IMR-90 (cell line): ENCODE results near the gene CALN1. TPM values are rescaled to one million over a fixed set of nuclear protein-coding genes. Genes with fewer than 3 reads are reported as not detected.

Experiments
- ATAC-seq: fragments of 200-7000 bp; cut with Tn5 transposase; 2 replicates; pipeline ENCODE4 v1.9.1; 2020; ENCODE audit warnings: low read depth, mild to moderate bottlenecking, moderate library complexity
- BruUV-seq: library from RNA; stranded (reverse); fragments of 400-500 nt; replicated peaks from 2 replicates; lab custom pipeline; 2021; lab: Mats Ljungman, UMichigan
- CTCF ChIA-PET: fragments of 300-600 bp; formaldehyde crosslinking; extraction: SDS; loops from one replicate; lab custom pipeline; 2021; ENCODE audit warnings: antibody characterized with exemption; lab: Yijun Ruan, JAX
- POLR2A ChIA-PET: fragments of 300-600 bp; sonication (Branson Sonifier 250); formaldehyde crosslinking; loops from one replicate; lab custom pipeline; 2022; ENCODE audit warnings: antibody characterized with exemption; ENCODE audit not compliant: unreplicated experiment; lab: Charles Lee
- DNase-seq: peaks from one replicate; pipeline ENCODE4 v3.0.0; 2013
- H2AFZ ChIP-seq: replicated peaks from 2 replicates; pipeline ENCODE3; 2013; ENCODE audit warnings: low read length, mild to moderate bottlenecking; ENCODE audit not compliant: poor library complexity
- H2AK5ac ChIP-seq: 2 replicates; pipeline ENCODE4 v1.6.1; 2013; ENCODE audit warnings: low read depth, low read length, inconsistent platforms
- H2AK9ac ChIP-seq: replicated peaks from 2 replicates; pipeline ENCODE3; 2013; ENCODE audit warnings: mild to moderate bottlenecking, low read depth, low read length, moderate library complexity; ENCODE audit not compliant: poor library complexity
- H2BK120ac ChIP-seq: 2 replicates; pipeline ENCODE4 v1.6.1; 2013; ENCODE audit warnings: low read depth, low read length, inconsistent platforms
- H2BK15ac ChIP-seq: 3 replicates; pipeline ENCODE4 v1.6.1; 2013; ENCODE audit warnings: low read depth, low read length, inconsistent platforms
- H2BK20ac ChIP-seq: 2 replicates; pipeline ENCODE4 v1.6.1; 2013; ENCODE audit warnings: low read depth, mild to moderate bottlenecking, inconsistent platforms, low read length, moderate library complexity
- H2BK5ac ChIP-seq: 2 replicates; pipeline ENCODE4 v1.6.1; 2013; ENCODE audit warnings: mild to moderate bottlenecking, low read depth, low read length, inconsistent platforms; ENCODE audit not compliant: poor library complexity, severe bottlenecking
- H3K14ac ChIP-seq: replicated peaks from 2 replicates; pipeline ENCODE4 v1.6.1; 2013; ENCODE audit warnings: low read depth, low read length, inconsistent platforms
- H3K18ac ChIP-seq: 2 replicates; pipeline ENCODE4 v1.6.1; 2013; ENCODE audit warnings: low read depth, low read length, control low read depth
- H3K23ac ChIP-seq: 2 replicates; pipeline ENCODE4 v1.6.1; 2013; ENCODE audit warnings: low read depth, low read length, inconsistent platforms
- H3K27ac ChIP-seq: 2 replicates; pipeline ENCODE4 v1.5.1; 2013; ENCODE audit warnings: mild to moderate bottlenecking, control low read depth, low read length; ENCODE audit not compliant: insufficient read depth
- H3K27me3 ChIP-seq: 2 replicates; pipeline ENCODE4 v1.6.1; 2013; ENCODE audit warnings: low read length; ENCODE audit not compliant: control insufficient read depth, insufficient read depth
- H3K36me3 ChIP-seq: 2 replicates; pipeline ENCODE4 v1.6.1; 2013; ENCODE audit warnings: low read length, mixed read lengths; ENCODE audit not compliant: control insufficient read depth, insufficient read depth
- H3K4ac ChIP-seq: 2 replicates; pipeline ENCODE4 v1.6.1; 2013; ENCODE audit warnings: low read depth, low read length, inconsistent platforms
- H3K4me1 ChIP-seq: 2 replicates; pipeline ENCODE4 v1.6.1; 2013; ENCODE audit warnings: low read length, mixed read lengths; ENCODE audit not compliant: control insufficient read depth, insufficient read depth
- H3K4me2 ChIP-seq: 2 replicates; pipeline ENCODE4 v1.6.1; 2013; ENCODE audit warnings: low read depth, mild to moderate bottlenecking, control low read depth, low read length, moderate library complexity
- H3K4me3 ChIP-seq: 2 replicates; pipeline ENCODE4 v1.5.1; 2013; ENCODE audit warnings: low read depth, mild to moderate bottlenecking, control low read depth, low read length, moderate library complexity; ENCODE audit not compliant: insufficient read depth
- H3K56ac ChIP-seq: 2 replicates; pipeline ENCODE4 v1.6.1; 2013; ENCODE audit warnings: low read length, inconsistent platforms; ENCODE audit not compliant: insufficient read depth; ENCODE audit errors: extremely low read depth
- H3K79me1 ChIP-seq, 2 experiments: 2 replicates each; pipeline ENCODE4 v1.6.1; 2013; ENCODE audit warnings: low read length in 2 of 2, inconsistent platforms in 1 of 2, low read depth in 1 of 2
- H3K9ac ChIP-seq: 2 replicates; pipeline ENCODE4 v1.6.1; 2013; ENCODE audit warnings: low read depth, low read length, control low read depth
- H3K9me1 ChIP-seq: 2 replicates; pipeline ENCODE4 v1.6.1; 2013; ENCODE audit warnings: low read length, inconsistent platforms; ENCODE audit not compliant: insufficient read depth
- H3K9me3 ChIP-seq: 2 replicates; pipeline ENCODE4 v1.6.1; 2013; ENCODE audit warnings: low read length; ENCODE audit not compliant: control insufficient read depth, insufficient read depth
- H4K20me1 ChIP-seq: 2 replicates; pipeline ENCODE4 v1.6.1; 2013; ENCODE audit warnings: low read length, inconsistent platforms; ENCODE audit not compliant: insufficient read depth
- H4K5ac ChIP-seq: 2 replicates; pipeline ENCODE4 v1.6.1; 2013; ENCODE audit warnings: mild to moderate bottlenecking, low read depth, low read length, control low read depth
- H4K8ac ChIP-seq, 2 experiments: 2 replicates each; pipeline ENCODE4 v1.6.1; 2013; ENCODE audit warnings: low read depth in 2 of 2, low read length in 2 of 2, control low read depth in 1 of 2, inconsistent platforms in 1 of 2
- H4K91ac ChIP-seq: 2 replicates; pipeline ENCODE4 v1.6.1; 2013; ENCODE audit warnings: low read depth, low read length, inconsistent platforms; ENCODE audit not compliant: insufficient read depth
- BHLHE40 ChIP-seq: fragments of 150-350 bp; IDR thresholded peaks from 2 replicates; pipeline ENCODE4 v1.6.1; 2016; ENCODE audit warnings: mild to moderate bottlenecking, low read depth, low read length
- CEBPB ChIP-seq: IDR thresholded peaks from 2 replicates; pipeline ENCODE4 v1.6.1; 2012; ENCODE audit warnings: low read depth, low read length, improper control_type of control experiment
- CHD1 ChIP-seq: IDR thresholded peaks from 2 replicates; pipeline ENCODE4 v1.6.1; 2012; ENCODE audit warnings: low read depth, low read length, improper control_type of control experiment
- MXI1 ChIP-seq: IDR thresholded peaks from 2 replicates; pipeline ENCODE4 v1.6.1; 2012; ENCODE audit warnings: low read depth, mild to moderate bottlenecking, low read length, moderate library complexity, borderline replicate concordance
- POLR2A ChIP-seq: IDR thresholded peaks from 2 replicates; pipeline ENCODE4 v1.6.1; 2012; ENCODE audit warnings: mild to moderate bottlenecking, low read depth, low read length
- RCOR1 ChIP-seq: IDR thresholded peaks from 2 replicates; pipeline ENCODE4 v1.6.1; 2012; ENCODE audit warnings: mild to moderate bottlenecking, low read length, improper control_type of control experiment; ENCODE audit not compliant: insufficient replicate concordance
- SMC3 ChIP-seq: fragments of 150-350 bp; IDR thresholded peaks from 2 replicates; pipeline ENCODE4 v1.6.1; 2016; ENCODE audit warnings: low read depth, mild to moderate bottlenecking, antibody characterized with exemption, low read length, moderate library complexity
- WGBS, 2 experiments: methylation state at CpG; one replicate each; pipeline versions ENCODE4 v1.1.5 to v1.1.7; 2013; ENCODE audit warnings: missing lambda C conversion rate in 2 of 2; ENCODE audit not compliant: insufficient read length in 1 of 2; ENCODE audit errors: extremely low coverage in 2 of 2; 5-methylcytosine and 5-hydroxymethylcytosine counted together
- dilution Hi-C: fragments of 300-500 bp; cut with HindIII; formaldehyde crosslinking; loops from one replicate; pipeline ENCODE4 v1.14.3; 2018; ENCODE audit warnings: low sequenced_read_pairs; ENCODE audit not compliant: unreplicated experiment
- in situ Hi-C: fragments of 300-500 bp; cut with MboI; formaldehyde crosslinking; loops from 3 replicates; pipeline ENCODE4 v1.14.3; 2019; ENCODE audit warnings: low sequenced_read_pairs, inconsistent platforms, mixed read lengths
- intact Hi-C: fragments of 100-400 bp; cut with micrococcal nuclease; formaldehyde crosslinking; loops from 2 replicates; pipeline ENCODE4 v1.10.0; 2022
- polyA plus RNA-seq, 3 experiments: library from polyadenylated mRNA; depleted of rRNA; stranded (reverse); fragments of >200 nt; gene quantifications; 2 replicates each; pipeline ENCODE4 v1.2.3, GENCODE V29; 2012; ENCODE audit warnings: low replicate concordance in 1 of 3
- total RNA-seq: library from RNA; depleted of rRNA; stranded (reverse); fragments of >200 nt; gene quantifications from 2 replicates; pipeline ENCODE4 v1.2.3, GENCODE V29; 2012

The CALN1 gene
- total and polyA plus RNA-seq, 2 of the 4 experiments (the other 2 are of a cell fraction): not detected

DNA sequence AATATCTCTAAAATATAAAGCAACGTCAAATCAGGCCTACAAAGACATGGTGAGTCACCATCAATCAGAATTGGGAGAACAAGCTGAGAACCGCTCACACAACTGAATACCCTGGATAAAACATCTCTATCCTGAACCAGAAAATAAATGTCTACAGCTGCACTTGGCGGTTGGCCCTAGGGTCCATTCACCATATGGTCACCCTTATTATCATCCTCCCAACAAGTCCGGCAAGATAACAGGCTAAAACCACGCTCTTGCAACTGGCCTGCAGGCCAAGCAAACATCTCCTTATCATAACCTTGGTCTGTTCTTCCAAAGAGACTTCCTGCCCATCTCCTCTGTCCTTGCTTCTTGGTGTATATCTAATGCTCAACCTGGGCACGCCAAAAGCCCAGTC is 310.7 kb downstream of the CALN1 start:
- no peaks in the 10 kb centered on the region for H3K36me3 ChIP-seq
- H3K9me1 ChIP-seq: no peaks in the 10 kb centered on the region
- no peak overlapping the region for H4K5ac ChIP-seq
- H3K56ac ChIP-seq: no peak overlapping the region
- 60% methylated on average over 1 of the region's 6 CpGs; no CpG with 5 or more reads in 1 of the 2 experiments for WGBS, 2 experiments
- in situ Hi-C loops: no loop called here
- H3K9ac ChIP-seq: no peak overlapping the region
- ATAC-seq (no peak), DNase-seq (no peak)
- H2AK5ac ChIP-seq: no peak overlapping the region
- no peak overlapping the region for H2BK120ac ChIP-seq
- peaks cover 28% of the 10 kb centered on the region for H3K9me3 ChIP-seq
- ChIA-PET CTCF (no interaction called here), POLR2A (no interaction called here)
- H3K4me1 ChIP-seq: no peaks in the 10 kb centered on the region
- H3K18ac ChIP-seq: no peak overlapping the region
- H3K4ac ChIP-seq: no peak overlapping the region
- H4K8ac ChIP-seq: no peak overlapping the region
- H3K27me3 ChIP-seq: no peaks in the 10 kb centered on the region
- H2AK9ac ChIP-seq: no peak overlapping the region
- H3K79me1 ChIP-seq: no peaks in the 10 kb centered on the region
- H2BK5ac ChIP-seq: no peak overlapping the region
- H3K23ac ChIP-seq: no peak overlapping the region
- no peak overlapping the region for H4K91ac ChIP-seq
- no peak overlapping the region for H3K4me3 ChIP-seq
- BruUV-seq: no TSS peak
- no peak overlapping the region for H3K14ac ChIP-seq
- dilution Hi-C loops: no loop called here
- H2BK20ac ChIP-seq: no peak overlapping the region
- H3K4me2 ChIP-seq: no peak overlapping the region
- intact Hi-C loops: no loop called here
- TF ChIP-seq POLR2A (no peak), BHLHE40 (no peak), CEBPB (no peak), MXI1 (no peak), RCOR1 (no peak), SMC3 (no peak), CHD1 (no peak)
- H2BK15ac ChIP-seq: no peak overlapping the region
- no peak overlapping the region for H2AFZ ChIP-seq
- no peak overlapping the region for H3K27ac ChIP-seq
- H4K20me1 ChIP-seq: no peaks in the 10 kb centered on the region
